GM12872 (cell line): ENCODE measurements around the gene DBF4B.

Experiments used
- TF ChIP-seq, protein P1 (sequence below): IDR thresholded peaks from 3 replicates; pipeline ENCODE4 v1.5.1; 2011; ENCODE audit warnings: low read depth, mild to moderate bottlenecking, low read length, moderate library complexity; ENCODE audit not compliant: insufficient read depth

Gene DBF4B

DNA sequence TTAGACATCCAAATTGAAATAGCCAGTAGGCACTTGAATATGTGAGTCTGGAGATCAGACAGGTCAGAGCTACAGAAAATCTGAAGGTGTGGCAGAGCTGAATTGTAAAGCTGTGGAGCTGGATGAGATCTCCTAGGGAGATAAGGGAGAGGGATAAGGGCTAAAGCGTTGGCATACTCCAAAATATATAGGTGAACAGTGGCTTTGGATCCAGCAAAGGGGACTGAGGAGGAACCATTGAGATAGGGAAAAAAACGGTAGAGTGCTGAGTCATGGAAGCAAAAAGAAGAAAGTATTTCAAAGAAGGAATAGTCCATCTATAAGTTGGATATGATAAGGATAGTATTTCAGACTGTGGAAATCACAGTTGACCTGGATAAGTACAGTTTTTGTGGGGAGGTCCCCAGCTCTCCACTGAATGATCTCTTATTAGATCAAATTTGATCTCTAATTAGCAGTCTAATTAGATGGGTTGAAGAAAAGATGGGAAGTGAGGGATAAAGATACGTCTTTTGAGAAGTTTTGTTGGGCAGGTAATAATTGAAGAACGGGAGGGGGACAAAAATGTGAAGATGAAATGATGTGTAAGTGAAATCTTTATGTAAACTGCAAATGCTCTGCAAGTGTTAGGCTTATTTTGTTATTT lies 587 bp upstream of the DBF4B start:
- TF ChIP-seq, protein P1, sequence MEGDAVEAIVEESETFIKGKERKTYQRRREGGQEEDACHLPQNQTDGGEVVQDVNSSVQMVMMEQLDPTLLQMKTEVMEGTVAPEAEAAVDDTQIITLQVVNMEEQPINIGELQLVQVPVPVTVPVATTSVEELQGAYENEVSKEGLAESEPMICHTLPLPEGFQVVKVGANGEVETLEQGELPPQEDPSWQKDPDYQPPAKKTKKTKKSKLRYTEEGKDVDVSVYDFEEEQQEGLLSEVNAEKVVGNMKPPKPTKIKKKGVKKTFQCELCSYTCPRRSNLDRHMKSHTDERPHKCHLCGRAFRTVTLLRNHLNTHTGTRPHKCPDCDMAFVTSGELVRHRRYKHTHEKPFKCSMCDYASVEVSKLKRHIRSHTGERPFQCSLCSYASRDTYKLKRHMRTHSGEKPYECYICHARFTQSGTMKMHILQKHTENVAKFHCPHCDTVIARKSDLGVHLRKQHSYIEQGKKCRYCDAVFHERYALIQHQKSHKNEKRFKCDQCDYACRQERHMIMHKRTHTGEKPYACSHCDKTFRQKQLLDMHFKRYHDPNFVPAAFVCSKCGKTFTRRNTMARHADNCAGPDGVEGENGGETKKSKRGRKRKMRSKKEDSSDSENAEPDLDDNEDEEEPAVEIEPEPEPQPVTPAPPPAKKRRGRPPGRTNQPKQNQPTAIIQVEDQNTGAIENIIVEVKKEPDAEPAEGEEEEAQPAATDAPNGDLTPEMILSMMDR = no peak

DNA sequence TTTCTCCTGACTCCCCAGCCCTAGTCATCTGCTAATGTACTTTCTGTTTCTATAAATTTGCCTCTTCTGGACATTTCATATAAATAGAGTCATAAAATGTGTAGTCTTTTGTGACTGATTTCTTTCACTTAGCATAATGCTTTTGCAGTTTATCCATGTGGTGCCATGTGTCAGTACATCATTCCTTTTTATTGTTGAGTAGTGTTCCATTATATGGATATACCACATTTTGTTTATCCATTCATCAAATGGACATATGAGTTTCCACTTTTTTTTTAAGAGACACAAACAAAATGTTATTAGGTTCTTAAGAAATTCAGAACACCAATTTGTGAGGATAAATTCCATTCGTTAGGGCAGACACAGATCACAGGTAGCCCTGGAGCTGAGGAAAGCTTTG lies 11.0 kb downstream of the DBF4B start:
- TF ChIP-seq, protein P1 = no peak

DNA sequence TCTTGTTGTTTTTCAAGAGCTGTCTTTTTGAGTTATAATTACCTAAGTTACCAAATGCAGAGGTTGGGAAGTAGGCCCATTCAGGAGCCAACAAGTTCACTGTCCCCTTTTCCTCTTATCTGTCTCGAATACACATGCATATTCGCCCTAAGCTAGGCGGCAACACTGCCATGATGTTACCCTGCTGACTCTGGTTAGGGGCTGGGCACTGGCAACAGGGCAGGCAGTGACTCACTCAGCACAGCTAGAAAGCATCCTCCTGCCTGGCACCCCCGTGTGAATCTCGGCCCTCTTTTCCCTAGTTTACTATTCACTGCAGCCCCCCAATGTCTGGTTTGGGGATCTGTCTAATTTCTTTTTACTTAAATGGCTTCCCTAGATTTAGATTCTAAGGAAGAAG lies 13.8 kb downstream of the DBF4B start:
- TF ChIP-seq, protein P1 = no peak

DNA sequence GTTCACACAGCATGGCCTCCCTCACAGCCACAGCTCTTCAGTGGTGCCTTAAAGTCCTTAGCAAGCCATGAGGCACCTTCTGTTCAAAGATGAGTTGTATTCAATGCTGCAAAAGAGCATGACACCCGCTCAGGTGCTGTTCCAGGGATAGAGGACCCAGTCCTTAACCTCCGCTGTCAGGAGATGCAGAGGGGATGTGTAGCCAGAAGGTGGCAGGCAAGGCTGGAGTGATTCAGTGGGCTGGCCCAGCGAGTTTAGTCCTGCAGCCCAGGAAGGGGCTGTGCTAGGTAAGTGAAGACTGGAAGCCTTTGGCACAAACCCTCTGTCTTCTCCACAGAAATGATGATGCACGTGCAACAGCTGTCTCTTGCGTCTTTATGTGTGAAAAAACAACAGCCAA lies 25.3 kb downstream of the DBF4B start:
- TF ChIP-seq, protein P1 = peak; percentile 17; the same call in 1 of the 3 replicates

DNA sequence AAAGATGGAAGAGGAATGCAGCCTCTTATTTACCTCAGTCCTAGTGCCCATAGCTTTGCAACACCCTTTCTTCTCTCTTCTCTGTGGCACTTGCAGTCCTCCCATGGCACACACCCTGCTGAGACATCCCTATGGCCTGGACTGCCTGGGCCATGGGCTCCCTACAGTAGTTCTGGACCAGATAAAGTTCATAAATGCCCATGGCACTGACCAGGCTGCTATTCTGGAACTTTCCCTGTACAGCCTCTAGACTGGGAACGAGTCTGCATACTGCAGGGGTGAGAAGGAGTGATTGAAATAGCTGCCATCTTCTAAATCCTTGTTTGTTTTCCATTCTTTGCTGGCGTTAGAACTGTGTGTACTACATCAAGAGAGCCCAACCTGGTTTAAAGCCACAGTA lies 25.8 kb downstream of the DBF4B start:
- TF ChIP-seq, protein P1 = no peak

DNA sequence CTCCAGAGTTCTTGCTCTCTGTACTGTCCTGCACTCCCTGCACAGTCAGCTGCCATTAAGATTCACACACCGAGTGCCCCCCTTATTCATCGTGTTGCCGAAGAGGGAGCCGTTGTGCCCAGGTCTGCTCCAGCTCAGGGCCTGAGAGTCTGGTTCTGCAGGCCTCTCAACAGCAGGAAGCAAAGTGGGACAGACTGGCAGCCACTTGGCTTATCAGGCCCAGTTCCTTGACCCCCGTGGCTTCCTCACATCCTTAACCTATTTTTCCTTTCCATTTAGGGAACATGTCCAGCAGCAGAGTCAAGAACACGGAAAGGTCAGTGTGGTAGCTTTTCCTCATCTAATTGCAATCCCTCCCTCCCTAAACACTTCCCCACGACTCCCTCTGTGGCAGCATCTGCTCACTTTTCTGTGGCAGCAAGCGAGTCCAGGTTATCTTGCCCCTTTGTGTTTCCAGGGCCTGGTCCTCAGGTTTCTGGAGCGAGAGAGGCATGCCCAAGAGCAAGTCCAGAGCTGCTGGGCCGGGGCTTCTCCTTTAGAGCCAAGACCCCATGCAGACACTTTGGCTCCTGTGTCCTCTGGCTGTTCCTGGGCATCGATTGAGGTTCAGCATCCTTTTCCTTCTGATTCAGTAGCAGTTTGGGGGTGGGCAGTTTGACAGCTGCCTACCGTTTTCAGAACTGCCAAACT lies 28.2 kb downstream of the DBF4B start:
- TF ChIP-seq, protein P1 = no peak

DNA sequence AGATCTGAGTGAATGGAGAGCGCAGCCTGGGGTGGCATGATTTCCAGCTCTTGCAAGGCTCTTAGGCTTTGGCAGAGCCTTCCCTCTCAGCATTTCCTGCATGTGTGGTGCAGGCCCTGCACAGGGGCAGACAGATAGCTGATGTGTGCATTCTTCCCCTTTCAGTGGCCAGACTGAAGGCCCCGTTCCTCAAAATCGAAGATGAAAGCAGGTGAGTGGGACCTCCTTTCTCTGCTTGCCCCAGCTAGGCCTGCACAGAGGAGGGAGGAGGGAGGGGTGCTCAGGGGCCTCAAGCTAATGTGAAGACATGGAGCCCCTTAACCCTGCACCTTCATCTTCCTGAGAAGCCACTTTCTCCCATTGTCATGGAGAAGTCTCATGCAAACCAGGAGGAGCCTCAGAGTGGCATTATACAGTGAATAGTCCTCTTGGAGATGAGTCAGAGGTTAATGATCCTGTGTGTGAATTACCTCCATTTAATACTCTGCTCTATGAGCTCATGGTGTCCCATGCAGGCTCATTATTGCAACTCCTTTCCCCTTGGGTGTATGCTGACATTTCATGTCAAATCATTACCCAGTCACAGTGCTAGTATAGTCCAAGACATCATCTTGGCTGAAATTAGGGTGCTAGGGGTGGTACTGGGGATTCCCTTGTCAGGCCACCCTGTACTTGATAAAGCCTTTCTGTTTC lies 29.9 kb downstream of the DBF4B start:
- TF ChIP-seq, protein P1 = no peak
